Thoracic aorta (tissue), 2 donors: Measurements from ENCODE around the gene FOXC1. TPM values are rescaled to one million over a fixed set of nuclear protein-coding genes. Genes with fewer than 3 reads are reported as not detected.

Source experiments
- ATAC-seq: fragments of 150-250 bp; one replicate; pipeline ENCODE4 v1.8.0; 2017; ENCODE audit warnings: low read depth; ENCODE audit not compliant: insufficient number of reproducible peaks, low FRiP score
- DNase-seq: peaks from one replicate; pipeline ENCODE4 v3.0.0-alpha.2; 2020; ENCODE audit warnings: low spot score
- H3K27ac ChIP-seq, 2 donors: fragments of 200-600 bp; sonication (generic); 1 replicate in 1 of 2; 2 replicates in 1 of 2; pipeline ENCODE4 v1.5.1; 2016; ENCODE audit warnings: mild to moderate bottlenecking in 2 of 2, moderate library complexity in 2 of 2
- H3K27me3 ChIP-seq: fragments of 200-600 bp; sonication (generic); replicated peaks from 2 replicates; pipeline ENCODE4 v1.6.0; 2016; ENCODE audit warnings: mild to moderate bottlenecking; ENCODE audit not compliant: insufficient read depth
- H3K36me3 ChIP-seq: fragments of 200-600 bp; sonication (generic); one replicate; pipeline ENCODE4 v1.5.1; 2016
- H3K4me1 ChIP-seq, 2 donors: fragments of 200-600 bp; sonication (generic); 1 replicate in 1 of 2; 2 replicates in 1 of 2; pipeline versions ENCODE4 v1.5.1 to v1.6.0; 2016; ENCODE audit warnings: low read depth in 2 of 2, mild to moderate bottlenecking in 1 of 2; ENCODE audit not compliant: control insufficient read depth in 1 of 2
- H3K4me3 ChIP-seq: fragments of 200-600 bp; sonication (generic); 2 replicates; pipeline ENCODE4 v1.5.1; 2016; ENCODE audit warnings: mild to moderate bottlenecking
- H3K9me3 ChIP-seq: fragments of 200-600 bp; sonication (generic); 2 replicates; pipeline ENCODE4 v1.5.1; 2016
- CTCF ChIP-seq: fragments of 200-600 bp; sonication (generic); IDR thresholded peaks from one replicate; pipeline ENCODE4 v1.5.1; 2019; ENCODE audit warnings: antibody characterized with exemption
- total RNA-seq, 2 donors: library from RNA; depleted of rRNA; stranded (reverse); fragments of >200 nt; gene quantifications; one replicate each; pipeline versions ENCODE4 v1.1.0 to v1.2.3, GENCODE V29; 2016

Gene FOXC1
- total RNA-seq, 2 donors from 2014 or later = 103 to 109 TPM

- TF ChIP-seq CTCF = no peak
- Histone ChIP-seq H3K27me3 (no peaks in the 10 kb centered on the region), H3K36me3 (no peaks in the 10 kb centered on the region), H3K4me1 (peaks cover under 1 to 5% of the 10 kb centered on the region in 2 donors), H3K27ac (no peak overlapping the region), H3K9me3 (no peaks in the 10 kb centered on the region), H3K4me3 (no peak overlapping the region)
- no peak for ATAC-seq
- no peak for DNase-seq
These were observed 41.6 kb downstream of the FOXC1 start for GRCh38 chr6:1651362-1651761.

GRCh38 chr6:1652842-1653241 is 43.1 kb downstream of the FOXC1 start:
- no peak overlapping the region for H3K4me3 ChIP-seq
- H3K27ac ChIP-seq = no peak overlapping the region
- no peak for DNase-seq
- H3K36me3 ChIP-seq = no peaks in the 10 kb centered on the region
- TF ChIP-seq CTCF = no peak
- no peak for ATAC-seq
- no peaks in the 10 kb centered on the region for H3K27me3 ChIP-seq
- H3K9me3 ChIP-seq = no peaks in the 10 kb centered on the region
- no peaks in the 10 kb centered on the region for H3K4me1 ChIP-seq

- Histone ChIP-seq H3K27ac (no peak overlapping the region), H3K9me3 (no peaks in the 10 kb centered on the region), H3K36me3 (no peaks in the 10 kb centered on the region), H3K4me1 (no peaks in the 10 kb centered on the region), H3K4me3 (no peak overlapping the region), H3K27me3 (no peaks in the 10 kb centered on the region)
- no peak for DNase-seq
- no peak for ATAC-seq
- no peak for TF ChIP-seq CTCF
These were observed 44.3 kb downstream of the FOXC1 start for GRCh38 chr6:1654054-1654453.

- Histone ChIP-seq H3K27ac (no peak overlapping the region), H3K9me3 (no peaks in the 10 kb centered on the region), H3K4me1 (peaks cover 0 to 2% of the 10 kb centered on the region in 2 donors), H3K27me3 (no peaks in the 10 kb centered on the region), H3K36me3 (no peaks in the 10 kb centered on the region), H3K4me3 (no peak overlapping the region)
- TF ChIP-seq CTCF = no peak
- no peak for DNase-seq
- ATAC-seq = no peak
These were observed 47.5 kb downstream of the FOXC1 start for GRCh38 chr6:1657116-1657770.

GRCh38 chr6:1657771-1658165 is 48.1 kb downstream of the FOXC1 start:
- ATAC-seq (no peak), DNase-seq (no peak)
- Histone ChIP-seq H3K27ac (no peak overlapping the region), H3K36me3 (no peaks in the 10 kb centered on the region), H3K9me3 (no peaks in the 10 kb centered on the region), H3K4me3 (no peak overlapping the region), H3K4me1 (peaks cover 0 to 7% of the 10 kb centered on the region in 2 donors), H3K27me3 (no peaks in the 10 kb centered on the region)
- TF ChIP-seq CTCF = no peak
